GM19395 (cell line): ENCODE results near the gene UTRN.

Source experiments
- ATAC-seq: cut with Tn5 transposase; IDR thresholded peaks from one replicate; pipeline ENCODE4 v1.9.1; 2021; ENCODE audit warnings: mild to moderate bottlenecking, moderate library complexity; ENCODE audit not compliant: unreplicated experiment

Gene UTRN

DNA sequence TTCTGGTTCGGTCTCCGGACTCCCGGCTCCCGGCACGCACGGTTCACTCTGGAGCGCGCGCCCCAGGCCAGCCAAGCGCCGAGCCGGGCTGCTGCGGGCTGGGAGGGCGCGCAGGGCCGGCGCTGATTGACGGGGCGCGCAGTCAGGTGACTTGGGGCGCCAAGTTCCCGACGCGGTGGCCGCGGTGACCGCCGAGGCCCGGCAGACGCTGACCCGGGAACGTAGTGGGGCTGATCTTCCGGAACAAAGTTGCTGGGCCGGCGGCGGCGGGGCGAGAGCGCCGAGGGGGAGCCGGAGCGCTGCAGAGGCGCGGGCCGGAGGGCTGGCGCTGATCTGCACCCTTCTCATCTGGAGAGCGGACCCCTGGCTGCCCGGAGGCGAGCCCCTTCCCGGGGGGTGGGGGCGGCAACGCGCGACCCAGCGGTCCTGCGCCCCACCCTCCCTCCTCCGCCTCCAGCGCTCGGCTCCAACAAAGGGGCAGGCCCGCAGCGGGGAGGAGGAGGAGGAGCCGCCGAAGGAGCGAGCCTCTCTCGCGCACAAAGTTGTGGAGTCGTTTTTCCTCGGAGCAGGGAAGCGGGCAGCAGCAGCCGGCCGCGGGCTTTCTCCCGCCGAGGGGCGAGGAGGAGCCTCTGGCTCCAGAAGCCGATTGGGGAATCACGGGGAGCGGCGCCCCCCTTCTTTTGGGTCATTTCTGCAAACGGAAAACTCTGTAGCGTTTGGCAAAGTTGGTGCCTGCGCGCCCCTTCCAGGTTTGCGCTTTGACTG lies at the start of gene UTRN:
TSS of gene UTRN (plus strand) at position 553 of the 765 bp plus-strand sequence. CDS start 6,494 bp downstream, outside the sequence.
- ATAC-seq: peak; percentile 54

DNA sequence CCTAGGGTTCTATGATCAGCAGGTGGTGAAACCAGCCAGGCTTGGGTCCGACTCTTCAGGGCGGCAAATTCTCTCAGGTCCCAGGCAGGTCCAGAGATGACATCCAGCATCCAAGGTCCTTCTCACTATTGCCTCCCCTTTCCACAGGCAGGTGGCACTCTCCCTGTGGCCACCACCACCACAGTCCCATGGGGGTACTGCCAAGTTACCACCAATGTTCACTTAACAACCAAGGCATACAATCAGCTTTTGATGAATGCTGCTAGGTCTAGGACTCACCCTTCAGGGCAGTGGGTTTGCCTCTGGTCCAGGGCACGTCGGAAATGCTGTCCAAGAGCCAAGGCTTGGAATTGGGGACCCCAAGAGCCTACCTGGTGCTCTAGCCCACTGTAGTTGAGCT lies 40.4 kb upstream of the UTRN start:
- no peak for ATAC-seq

DNA sequence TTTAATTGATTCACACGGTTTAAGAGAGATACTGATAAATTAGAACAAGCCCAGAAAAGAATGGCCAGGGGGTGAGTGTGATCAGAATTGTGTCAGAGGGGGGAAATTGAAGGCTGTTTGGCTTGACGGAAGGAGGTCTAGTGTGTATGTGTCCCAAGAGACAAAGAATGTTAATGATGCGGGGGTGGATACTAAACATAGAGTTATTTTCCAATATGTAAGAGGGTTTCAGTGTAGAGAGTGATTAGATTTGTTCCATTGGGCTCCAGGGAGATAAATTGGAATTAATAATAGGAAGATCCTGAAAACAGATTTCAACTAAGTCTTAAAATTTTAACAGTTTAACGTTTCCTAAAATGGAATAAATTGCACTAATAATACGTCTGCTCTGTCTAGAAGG lies 38.1 kb upstream of the UTRN start:
- ATAC-seq: no peak

DNA sequence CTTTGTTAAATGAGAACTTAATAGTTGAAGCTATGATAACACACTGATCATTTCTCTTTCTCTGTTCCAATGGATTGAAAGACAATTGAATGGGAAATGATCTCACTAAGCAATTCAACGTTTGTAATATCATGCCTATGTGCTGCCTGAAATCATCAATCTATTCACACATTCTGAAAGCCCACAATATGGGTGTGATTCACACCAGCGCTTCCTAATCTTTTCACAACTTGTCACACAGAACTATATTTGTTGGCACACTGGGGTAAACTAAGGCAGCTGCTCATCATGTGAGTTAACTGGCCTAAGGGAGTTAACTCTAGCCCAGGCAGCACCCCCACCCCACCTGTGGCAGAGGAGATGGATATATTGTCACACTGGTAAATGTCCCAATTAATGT lies 37.1 kb upstream of the UTRN start:
- no peak for ATAC-seq

DNA sequence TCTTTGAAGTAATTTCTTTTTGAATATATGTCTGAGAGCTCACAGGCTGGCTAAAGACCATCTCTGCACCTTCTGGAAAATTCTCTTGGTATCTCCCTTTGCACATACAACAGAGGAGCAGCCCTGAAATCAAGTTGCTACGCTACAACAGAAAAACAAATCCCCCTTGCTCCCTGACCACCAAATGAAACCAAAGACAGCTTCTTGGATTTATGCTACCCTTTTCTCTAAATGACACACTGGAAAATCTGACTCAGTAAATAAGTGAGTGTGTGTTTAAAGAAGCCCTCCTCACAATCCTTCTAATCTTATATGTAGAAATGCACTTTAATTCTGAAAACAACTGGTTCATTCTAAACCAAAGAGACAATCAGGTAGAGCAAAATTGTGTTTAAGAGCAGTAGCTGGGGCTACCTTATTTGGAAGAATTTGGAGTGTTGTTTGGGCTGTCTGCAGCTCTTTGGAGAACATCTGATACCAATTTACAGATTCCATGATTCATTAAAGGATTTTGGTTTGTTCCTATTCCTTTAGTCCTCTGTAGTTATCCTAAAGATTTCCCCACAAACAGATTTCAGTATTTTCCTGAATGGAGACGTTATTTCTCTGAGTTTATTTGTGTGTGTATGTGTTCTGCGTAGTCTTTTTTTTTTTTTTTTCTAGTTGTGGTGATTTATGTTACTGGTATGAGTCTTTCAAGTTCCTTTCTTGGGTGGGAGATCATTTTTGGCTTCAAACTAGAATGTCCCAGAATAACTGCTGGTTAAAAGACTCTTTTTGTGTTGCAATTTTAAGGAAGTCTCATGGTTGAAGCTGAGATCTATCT lies 36.4 kb upstream of the UTRN start:
- no peak for ATAC-seq

DNA sequence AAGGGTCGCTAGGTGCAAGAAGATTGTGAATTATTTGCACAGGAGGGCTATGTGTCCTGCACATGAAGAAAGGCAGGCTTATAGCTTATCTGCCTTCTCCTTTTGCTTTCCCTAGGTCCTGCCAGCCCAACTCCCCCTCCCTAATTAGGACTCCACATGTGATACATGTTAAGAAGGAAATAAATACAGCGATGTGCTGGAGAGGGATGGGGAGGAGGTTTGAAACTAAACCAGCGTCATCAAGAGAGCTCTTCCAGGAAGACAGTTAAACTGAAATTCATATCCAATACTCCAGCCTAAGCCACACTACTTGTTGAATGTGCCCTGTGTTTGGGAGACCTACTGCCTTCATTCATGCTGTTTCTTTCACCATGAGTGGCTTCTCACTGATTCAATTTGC lies 34.9 kb upstream of the UTRN start:
- ATAC-seq: no peak

DNA sequence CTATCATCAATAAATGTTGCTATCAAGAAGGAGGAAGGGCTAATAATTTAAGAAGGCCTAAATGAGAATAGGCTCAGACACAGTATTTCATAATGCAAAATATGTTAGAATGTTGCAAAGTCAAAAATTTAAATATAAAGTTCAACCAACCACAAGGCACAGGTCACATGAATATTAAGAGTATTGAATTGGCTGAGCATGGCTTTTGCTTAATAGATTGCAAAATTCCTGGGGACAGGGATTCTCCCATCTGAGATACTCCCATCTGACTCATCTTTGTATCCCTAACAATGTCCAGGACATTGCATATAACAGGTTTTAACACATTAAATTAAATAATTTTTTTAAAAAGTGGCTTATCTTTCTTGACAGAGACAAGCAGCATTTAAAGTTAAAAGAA lies 32.9 kb upstream of the UTRN start:
- ATAC-seq: no peak

DNA sequence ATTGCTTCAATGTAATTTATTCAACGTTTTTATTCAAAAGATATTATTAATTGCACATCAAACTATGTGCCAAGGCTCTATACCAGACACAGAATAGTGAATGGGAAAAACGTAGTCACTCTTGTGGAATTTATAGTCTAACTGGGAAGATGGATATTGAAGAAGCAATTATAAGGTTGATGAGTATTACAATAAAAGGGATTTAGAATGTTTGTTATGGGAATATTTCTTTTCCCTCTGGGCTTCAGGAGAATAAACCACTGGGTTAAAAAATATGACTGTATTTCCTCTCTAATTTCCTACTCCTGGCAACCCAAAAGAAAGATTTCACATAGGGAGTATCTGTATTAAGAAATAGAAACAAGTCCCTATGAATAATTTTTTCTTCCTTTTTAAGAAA lies 25.1 kb upstream of the UTRN start:
- ATAC-seq: no peak

DNA sequence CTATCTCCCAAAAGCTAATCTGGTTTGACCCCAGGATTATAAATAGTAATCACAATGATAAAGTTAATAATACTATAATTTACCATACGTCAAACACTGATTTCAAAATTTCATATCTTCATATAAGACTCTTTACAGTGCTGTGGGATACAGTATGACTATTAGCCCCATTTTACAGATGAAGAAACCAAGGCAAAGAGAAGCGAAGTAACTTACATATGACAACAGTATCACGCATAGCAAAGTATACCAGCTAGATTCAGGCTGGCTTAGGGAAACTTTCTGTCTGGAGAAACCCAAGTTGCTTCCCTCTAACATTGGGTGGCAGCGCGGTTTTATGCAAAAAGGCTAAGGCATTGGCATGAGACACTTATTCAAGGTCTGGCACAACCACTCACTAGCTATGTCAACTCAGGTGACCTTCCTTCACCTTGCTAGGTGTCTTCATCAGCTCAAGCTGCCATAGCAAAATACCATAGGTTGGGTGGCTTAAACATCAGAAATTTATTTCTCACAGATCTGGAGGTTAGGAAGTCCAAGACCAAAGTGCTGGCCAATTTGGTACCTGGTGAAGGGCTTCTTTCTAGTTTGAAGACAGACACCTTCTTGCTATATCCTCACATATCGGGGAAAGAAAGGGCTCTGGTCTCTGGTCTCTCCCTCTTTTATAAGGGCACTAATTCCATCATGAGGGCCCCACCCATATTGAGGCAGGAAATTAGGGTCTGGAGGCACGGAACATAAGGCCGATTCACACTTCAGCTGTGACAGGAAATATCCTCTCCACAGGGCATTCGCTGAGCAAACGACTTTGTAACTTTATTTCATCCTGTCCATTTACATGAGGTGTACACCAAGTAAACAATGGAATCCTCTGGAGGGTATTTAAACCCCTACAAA lies 22.4 kb upstream of the UTRN start:
- no peak for ATAC-seq

DNA sequence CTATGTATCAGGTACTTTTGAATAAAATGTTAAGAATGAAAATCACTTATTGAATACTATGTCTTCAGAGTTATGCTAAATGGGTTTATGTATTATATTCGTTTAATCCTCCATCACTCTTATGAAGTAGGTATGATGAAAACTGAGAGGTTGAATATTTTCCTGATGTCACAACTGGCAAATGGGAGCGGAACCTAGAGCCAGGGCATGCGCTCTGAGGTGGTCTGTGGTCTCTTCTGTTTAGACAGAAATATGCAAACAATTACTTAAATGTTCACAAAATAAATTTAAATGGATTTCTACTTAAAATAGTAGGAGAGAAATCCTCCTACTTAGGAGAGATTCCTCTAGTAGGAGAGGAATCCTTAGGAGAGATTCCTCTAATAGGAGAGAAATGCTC lies 21.3 kb upstream of the UTRN start:
- ATAC-seq: no peak

DNA sequence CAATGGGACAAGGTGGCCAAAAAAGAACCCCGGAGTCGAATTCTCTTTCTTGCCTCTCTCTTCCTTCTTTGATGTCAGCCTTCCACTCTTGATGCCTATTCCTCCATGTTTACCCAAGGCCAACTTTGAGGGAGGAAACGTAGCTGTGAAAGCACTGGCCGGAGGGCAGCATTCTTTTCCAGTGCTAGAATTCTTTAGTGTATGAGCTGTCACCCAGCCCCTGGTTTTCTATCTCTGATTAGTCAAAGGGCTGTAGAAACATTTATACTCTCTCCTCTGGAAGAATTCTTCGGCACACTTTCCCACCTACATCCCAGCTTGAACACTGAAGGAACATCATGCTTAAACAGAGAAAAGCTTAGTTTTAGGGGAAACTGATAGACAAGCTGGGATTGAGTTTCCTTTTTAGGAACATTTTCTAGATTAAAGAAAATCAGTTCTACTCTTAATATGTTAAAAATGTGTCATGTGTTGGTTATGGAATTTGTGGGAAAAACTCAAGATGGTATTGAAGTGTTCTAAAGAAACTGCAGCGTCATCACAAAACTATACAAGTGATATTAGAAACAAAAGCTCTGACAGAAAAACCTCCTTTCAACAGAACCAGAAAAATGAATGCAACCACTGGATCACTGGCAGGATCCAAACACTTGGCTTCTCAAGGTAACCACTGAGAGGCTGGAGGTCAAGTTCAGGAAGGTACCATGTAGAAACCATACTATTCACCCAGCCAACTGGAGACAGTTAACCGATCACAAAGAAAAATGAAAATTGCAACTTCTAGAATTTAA lies 20.7 kb upstream of the UTRN start:
- ATAC-seq: no peak

DNA sequence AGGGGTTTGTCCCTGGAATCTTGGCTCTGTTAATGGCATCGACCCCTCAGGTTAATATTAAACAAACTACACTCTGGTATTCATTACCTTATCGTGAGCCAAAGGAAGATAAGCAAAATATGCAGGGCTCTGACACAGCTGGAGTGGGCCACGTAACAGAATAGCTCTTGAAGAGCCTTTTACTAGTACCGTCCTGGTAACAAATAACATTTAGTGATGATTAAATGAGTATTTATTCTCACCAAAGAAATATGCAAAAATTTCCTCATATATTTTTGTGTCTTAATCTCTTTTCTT lies 20.1 kb upstream of the UTRN start:
- peak; percentile 25 for ATAC-seq

DNA sequence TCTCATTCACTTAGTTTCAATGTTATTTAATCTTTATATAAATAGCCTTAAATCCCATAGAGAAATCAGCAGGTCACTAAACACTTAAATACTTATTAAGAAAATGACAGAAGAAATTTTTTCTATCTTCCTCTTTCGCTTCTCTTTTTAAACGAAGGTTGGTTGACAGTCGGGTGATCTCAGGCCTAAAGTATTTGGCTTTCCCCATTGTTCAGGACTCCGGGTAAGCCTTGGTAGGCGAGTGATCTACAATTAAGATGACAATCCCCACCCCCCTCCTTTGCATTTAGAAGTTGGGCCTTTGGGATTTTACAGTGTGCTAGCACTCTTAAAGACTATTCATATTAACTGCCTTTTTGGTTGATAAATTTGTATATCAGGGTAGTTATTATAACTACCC lies 19.7 kb upstream of the UTRN start:
- ATAC-seq: peak; percentile 82

DNA sequence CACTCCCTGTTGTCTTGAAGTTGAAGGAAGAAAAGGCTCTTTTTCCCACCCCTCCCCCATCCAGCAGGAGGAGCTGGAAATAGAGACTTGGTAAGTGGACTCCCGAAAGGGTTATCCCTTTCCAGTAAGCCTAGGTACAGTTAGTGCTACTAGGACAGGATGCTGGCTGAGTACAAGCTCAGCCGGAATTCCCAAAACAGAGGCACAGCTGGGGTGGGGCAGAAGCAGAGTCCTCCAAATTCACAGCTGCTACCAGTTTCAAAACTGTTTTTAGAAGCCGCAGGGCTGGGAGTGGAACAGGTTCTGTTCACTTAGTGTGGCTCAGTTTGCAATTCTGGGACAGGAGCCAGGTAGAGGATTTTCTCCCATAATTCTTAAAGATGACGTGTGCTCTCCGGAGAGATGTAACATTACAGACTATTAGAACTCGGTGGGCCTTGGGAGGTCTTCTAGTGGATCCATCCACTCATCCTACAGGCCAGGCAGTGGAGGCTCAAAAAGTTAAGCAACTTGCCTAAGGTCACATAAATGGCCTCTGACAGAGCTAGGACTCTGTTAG lies 19.0 kb upstream of the UTRN start:
- no peak for ATAC-seq

DNA sequence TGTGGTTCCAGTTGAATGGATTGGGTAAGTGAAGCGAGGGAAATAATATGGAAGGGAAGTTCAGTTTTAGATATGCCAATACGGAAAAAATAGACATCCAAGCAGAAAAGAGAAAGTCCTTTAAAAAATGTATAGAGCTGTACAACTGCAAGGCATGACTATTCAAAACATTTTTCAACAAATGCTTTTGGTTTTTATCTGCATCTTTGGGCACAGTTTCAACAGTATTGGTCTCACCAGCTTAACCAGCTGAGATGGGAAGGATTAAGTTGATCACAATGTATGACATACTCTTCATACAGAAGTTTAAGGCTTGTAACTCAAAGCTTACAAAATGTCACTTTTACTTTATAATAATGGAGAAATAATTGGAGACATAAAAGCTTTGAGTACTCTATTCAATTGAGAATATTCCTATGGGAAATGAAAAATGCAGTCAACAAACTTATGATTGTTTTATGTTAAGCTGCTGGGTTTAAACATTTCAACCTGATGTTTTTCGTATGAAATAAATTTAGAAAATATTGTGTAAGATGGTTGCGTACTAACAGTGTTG lies 16.3 kb upstream of the UTRN start:
- no peak for ATAC-seq

DNA sequence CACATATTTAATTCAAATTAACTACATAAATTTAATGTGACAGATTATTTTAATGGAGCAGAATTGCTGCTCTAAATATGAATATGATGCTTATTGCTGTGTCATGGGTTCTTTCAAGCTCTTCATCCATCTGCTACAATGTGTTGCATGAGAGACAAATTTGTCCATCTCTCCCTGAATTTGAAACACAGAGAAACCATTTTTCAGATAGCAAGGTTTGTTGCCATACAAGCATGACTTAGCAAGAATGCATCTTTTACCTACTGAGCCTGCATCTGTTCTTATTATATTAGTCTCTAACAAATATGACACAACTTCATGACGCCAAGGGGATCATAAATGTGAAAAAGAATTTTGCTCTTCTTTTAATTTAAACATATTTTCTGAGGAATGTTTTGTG lies 8.0 kb upstream of the UTRN start:
- no peak for ATAC-seq

DNA sequence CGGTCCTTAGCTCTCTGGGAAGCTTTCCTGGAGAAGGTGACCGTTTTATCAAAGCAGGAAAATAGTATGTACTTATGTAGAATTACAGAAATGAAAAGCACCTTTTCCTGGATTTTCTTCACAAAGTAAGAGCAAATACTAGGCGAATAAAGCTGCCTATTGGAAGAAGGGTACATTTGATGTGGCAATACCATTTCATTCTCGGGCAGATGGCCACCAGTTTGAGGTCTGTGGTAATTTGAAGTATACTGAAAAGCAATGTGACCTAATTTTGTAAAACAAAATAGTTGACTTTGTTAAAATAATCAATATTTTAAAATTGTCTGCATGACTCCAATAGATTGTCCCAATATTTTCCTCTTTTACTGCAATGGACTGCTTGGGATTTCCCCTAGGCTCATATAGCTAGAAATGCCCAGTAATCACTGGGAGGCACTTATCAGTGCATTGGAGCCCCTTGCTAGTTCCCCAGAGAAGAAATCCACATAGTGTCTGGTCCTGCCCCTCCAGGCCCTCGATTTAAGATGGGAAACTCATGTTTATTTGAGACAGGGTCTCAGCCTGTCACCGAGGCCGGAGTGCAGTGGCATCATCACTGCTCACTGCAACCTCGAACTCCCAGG lies 7.4 kb upstream of the UTRN start:
- ATAC-seq: no peak

DNA sequence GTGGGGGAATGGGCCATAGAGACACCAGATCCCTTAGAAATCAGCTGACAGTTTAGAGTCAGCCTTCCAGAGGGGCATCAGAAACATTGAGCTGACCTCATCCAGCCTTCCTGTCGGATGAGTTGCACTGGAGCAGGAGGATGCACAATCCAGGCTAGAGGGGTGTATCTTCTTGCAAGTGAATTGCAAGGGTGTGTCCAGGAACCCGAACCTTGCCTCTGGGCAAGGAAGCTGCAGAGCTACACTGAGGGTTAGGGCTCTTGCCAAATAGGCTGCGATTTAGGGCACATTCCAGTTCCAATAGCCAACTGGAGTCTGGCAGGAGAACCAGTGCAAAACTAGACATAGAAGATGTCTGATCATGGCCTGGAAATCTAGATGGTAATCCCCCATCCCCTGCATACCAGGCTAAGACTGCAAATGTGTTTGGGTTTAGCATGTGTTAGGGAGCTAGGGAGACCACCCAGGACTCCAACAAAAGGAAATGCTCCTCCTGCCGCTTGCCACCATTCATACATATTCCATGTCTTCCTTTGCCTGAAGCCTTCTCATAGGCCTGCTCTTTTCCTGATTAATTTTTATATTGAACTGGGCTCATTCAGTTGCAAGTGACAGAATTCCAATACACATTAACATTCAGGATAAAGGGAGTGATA lies 6.3 kb upstream of the UTRN start:
- no peak for ATAC-seq

DNA sequence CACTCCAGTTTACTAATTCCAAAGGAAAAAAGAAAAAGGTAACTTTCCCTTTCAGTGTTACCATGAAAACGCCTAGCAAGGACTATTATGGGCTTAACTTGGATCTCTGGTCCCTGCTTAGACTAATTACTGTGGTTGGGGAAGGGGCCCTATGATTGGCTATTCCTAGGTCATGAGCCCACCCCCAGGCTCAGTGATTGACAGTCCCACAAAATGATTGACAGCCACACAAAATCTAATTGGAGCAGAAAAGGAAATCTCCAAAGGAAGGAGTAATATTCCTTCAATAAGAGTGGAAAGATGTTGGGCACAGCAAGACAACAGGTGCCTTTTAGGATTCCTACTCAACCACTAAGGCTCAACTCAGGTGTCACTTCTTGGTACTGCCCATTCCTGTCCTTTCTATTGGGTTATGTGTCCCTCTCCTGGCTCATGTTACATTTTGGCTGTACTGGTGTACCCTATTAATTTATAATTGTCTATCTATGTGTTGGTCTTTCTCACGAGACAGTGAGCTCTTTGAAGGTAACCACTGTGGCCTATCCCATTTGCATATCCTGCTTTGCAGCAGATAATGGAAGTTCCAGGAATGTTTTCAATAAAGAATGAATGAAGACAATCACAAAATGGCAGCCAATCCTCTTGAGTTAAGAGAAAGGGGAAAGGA lies 5.5 kb upstream of the UTRN start:
- ATAC-seq: no peak
